ENCODE results near the gene ANXA10.

GRCh38 chr4:168143601-168144000 lies 51.3 kb downstream of the ANXA10 start:
- TF ChIP-seq EZH2 (IDR thresholded peaks at IDR 0.05; ENCODE audit: low read length) (no peak), CTCF (optimal IDR thresholded peaks at IDR 0.05 in 1 of 3, IDR thresholded peaks at IDR 0.05 in 1 of 3, conservative IDR thresholded peaks at IDR 0.05 in 1 of 3; ENCODE audit: extremely low read depth in 1 of 3, insufficient read depth in 2 of 3, low read length in 3 of 3) (no peak)
